Keratinocyte (primary cell): ENCODE measurements around the gene BAIAP2. TPM values are rescaled to one million over a fixed set of nuclear protein-coding genes. Genes with fewer than 3 reads are reported as not detected.

Experiments used
- DNase-seq: peaks from one replicate; pipeline ENCODE4 v3.0.0-alpha.2; 2011; ENCODE audit warnings: low read depth, missing footprints, low spot score
- FAIRE-seq: peaks from 2 replicates; lab custom pipeline; 2011; peaks lifted over from hg19 to GRCh38; lab: Jason Lieb, UNC
- H2AFZ ChIP-seq: 2 replicates; pipeline ENCODE4 v1.6.0; 2012; ENCODE audit warnings: low read length, control low read depth, inconsistent platforms; ENCODE audit not compliant: control insufficient read depth
- H3K27ac ChIP-seq: 2 replicates; pipeline ENCODE4 v1.5.1; 2011; ENCODE audit warnings: low read length; ENCODE audit not compliant: control insufficient read depth, insufficient read depth
- H3K27me3 ChIP-seq: 3 replicates; pipeline ENCODE4 v1.6.0; 2011; ENCODE audit warnings: low read length; ENCODE audit not compliant: control insufficient read depth, insufficient read depth; ENCODE audit errors: extremely low read depth
- H3K36me3 ChIP-seq, 2 experiments: 2 replicates in 1 of 2; 3 replicates in 1 of 2; pipeline ENCODE4 v1.5.1; 2011; ENCODE audit warnings: low read length in 2 of 2, mild to moderate bottlenecking in 1 of 2; ENCODE audit not compliant: control insufficient read depth in 2 of 2, insufficient read depth in 2 of 2; ENCODE audit errors: extremely low read depth in 1 of 2
- H3K4me1 ChIP-seq: 3 replicates; pipeline ENCODE4 v1.5.1; 2011; ENCODE audit warnings: low read length; ENCODE audit not compliant: control insufficient read depth, insufficient read depth; ENCODE audit errors: extremely low read depth
- H3K4me2 ChIP-seq: 3 replicates; pipeline ENCODE4 v1.6.0; 2011; ENCODE audit warnings: low read depth, low read length; ENCODE audit not compliant: control insufficient read depth, insufficient read depth; ENCODE audit errors: extremely low read depth
- H3K4me3 ChIP-seq, 3 experiments: fragments of 200-600 bp in 1 of 3; sonication (generic) in 1 of 3; 2 replicates in 2 of 3; 3 replicates in 1 of 3; pipeline ENCODE4 v1.5.1; 2011 to 2016; ENCODE audit warnings: low read length in 3 of 3, mild to moderate bottlenecking in 3 of 3, control low read depth in 2 of 3, inconsistent platforms in 1 of 3, low read depth in 1 of 3, mixed read lengths in 1 of 3, mixed run types in 1 of 3, moderate library complexity in 1 of 3; ENCODE audit not compliant: control insufficient read depth in 2 of 3, insufficient read depth in 2 of 3; ENCODE audit errors: extremely low read depth in 1 of 3
- H3K79me2 ChIP-seq: 2 replicates; pipeline ENCODE4 v1.6.0; 2012; ENCODE audit warnings: low read length; ENCODE audit not compliant: control insufficient read depth, insufficient read depth
- H3K9ac ChIP-seq: 3 replicates; pipeline ENCODE4 v1.6.0; 2011; ENCODE audit warnings: low read length; ENCODE audit not compliant: control insufficient read depth, insufficient read depth; ENCODE audit errors: extremely low read depth
- H3K9me1 ChIP-seq: 3 replicates; pipeline ENCODE4 v1.6.0; 2011; ENCODE audit warnings: low read length; ENCODE audit not compliant: control insufficient read depth, insufficient read depth; ENCODE audit errors: extremely low read depth
- H3K9me3 ChIP-seq: 2 replicates; pipeline ENCODE4 v1.5.1; 2012; ENCODE audit warnings: low read depth, low read length; ENCODE audit not compliant: control insufficient read depth
- H4K20me1 ChIP-seq: 3 replicates; pipeline ENCODE4 v1.6.0; 2011; ENCODE audit warnings: low read length; ENCODE audit not compliant: control insufficient read depth, insufficient read depth; ENCODE audit errors: extremely low read depth
- EZH2 ChIP-seq: IDR thresholded peaks from one replicate; pipeline ENCODE4 v1.6.1; 2012; ENCODE audit warnings: inconsistent platforms, mild to moderate bottlenecking, low read length, moderate library complexity
- dilution Hi-C: fragments of 300-500 bp; cut with MboI; formaldehyde crosslinking; loops from one replicate; pipeline ENCODE4 v1.7.0; 2020; ENCODE audit warnings: low sequenced_read_pairs; ENCODE audit not compliant: extremely low pct_ligation_motif_present
- polyA plus RNA-seq, 5 experiments: library from polyadenylated mRNA; depleted of rRNA in 3 of 5; stranded (reverse) in 3 of 5; stranded (forward) in 1 of 5; unstranded in 1 of 5; fragments of >200 nt; gene quantifications; 1 replicate in 1 of 5; 2 replicates in 3 of 5; 3 replicates in 1 of 5; pipeline versions ENCODE4 v1.2.1 to v1.2.3, GENCODE V29; 2011 to 2012; ENCODE audit warnings: missing spikeins in 2 of 5, low read depth in 1 of 5, low replicate concordance in 1 of 5
- TF ChIP-seq, protein P1 (sequence below), 3 experiments: IDR thresholded peaks in 1 of 3; conservative IDR thresholded peaks in 1 of 3; optimal IDR thresholded peaks in 1 of 3; 2 replicates in 2 of 3; 3 replicates in 1 of 3; pipeline versions ENCODE3 to v1.5.1; 2011; ENCODE audit warnings: low read length in 3 of 3, mild to moderate bottlenecking in 3 of 3, moderate library complexity in 2 of 3, control low read depth in 1 of 3, inconsistent platforms in 1 of 3; ENCODE audit not compliant: insufficient read depth in 2 of 3; ENCODE audit errors: extremely low read depth in 1 of 3

Gene BAIAP2
- polyA plus RNA-seq, 1 donor (not counting 4 experiments of a cell fraction or from before 2014, with no cell fraction given), result 56.7 TPM

DNA sequence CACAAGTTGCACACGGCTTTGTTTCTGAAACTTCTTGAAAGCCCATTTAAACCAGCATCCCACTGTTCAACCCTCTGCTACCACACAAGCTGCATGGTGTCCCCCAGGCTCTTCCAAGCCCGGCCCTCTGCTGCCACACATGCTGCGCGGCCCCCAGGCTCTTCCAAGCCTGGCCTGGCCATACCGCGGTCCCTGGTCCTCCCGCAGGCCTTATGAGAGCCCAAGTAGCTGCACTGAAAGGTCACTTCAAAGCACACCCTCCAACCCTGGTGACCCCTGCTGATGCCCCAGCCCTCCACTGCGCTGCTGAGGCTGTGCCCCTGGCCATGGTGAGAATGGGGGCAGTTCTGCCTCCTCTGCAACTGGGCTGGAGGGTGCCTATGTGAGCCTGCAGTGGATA, 104.5 kb downstream of the BAIAP2 start:
- Histone ChIP-seq H3K27me3 (peaks cover 23% of the 10 kb centered on the region), H3K4me3 (no peak overlapping the region), H3K9me1 (no peaks in the 10 kb centered on the region), H2AFZ (no peak overlapping the region), H3K9me3 (peaks cover 7% of the 10 kb centered on the region), H3K4me2 (no peak overlapping the region), H3K9ac (no peak overlapping the region), H3K36me3 (no peaks in the 10 kb centered on the region), H3K27ac (no peak overlapping the region), H3K79me2 (no peaks in the 10 kb centered on the region), H4K20me1 (no peaks in the 10 kb centered on the region), H3K4me1 (no peaks in the 10 kb centered on the region)
- TF ChIP-seq, protein P1, sequence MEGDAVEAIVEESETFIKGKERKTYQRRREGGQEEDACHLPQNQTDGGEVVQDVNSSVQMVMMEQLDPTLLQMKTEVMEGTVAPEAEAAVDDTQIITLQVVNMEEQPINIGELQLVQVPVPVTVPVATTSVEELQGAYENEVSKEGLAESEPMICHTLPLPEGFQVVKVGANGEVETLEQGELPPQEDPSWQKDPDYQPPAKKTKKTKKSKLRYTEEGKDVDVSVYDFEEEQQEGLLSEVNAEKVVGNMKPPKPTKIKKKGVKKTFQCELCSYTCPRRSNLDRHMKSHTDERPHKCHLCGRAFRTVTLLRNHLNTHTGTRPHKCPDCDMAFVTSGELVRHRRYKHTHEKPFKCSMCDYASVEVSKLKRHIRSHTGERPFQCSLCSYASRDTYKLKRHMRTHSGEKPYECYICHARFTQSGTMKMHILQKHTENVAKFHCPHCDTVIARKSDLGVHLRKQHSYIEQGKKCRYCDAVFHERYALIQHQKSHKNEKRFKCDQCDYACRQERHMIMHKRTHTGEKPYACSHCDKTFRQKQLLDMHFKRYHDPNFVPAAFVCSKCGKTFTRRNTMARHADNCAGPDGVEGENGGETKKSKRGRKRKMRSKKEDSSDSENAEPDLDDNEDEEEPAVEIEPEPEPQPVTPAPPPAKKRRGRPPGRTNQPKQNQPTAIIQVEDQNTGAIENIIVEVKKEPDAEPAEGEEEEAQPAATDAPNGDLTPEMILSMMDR (optimal IDR thresholded peaks at IDR 0.05 in 1 of 3, IDR thresholded peaks at IDR 0.05 in 1 of 3, conservative IDR thresholded peaks at IDR 0.05 in 1 of 3; ENCODE audit: extremely low read depth in 1 of 3, insufficient read depth in 2 of 3, low read length in 3 of 3), result no peak
- no peak for TF ChIP-seq EZH2
- dilution Hi-C loops, result no loop called here
- DNase-seq, result no peak
- no peak for FAIRE-seq

DNA sequence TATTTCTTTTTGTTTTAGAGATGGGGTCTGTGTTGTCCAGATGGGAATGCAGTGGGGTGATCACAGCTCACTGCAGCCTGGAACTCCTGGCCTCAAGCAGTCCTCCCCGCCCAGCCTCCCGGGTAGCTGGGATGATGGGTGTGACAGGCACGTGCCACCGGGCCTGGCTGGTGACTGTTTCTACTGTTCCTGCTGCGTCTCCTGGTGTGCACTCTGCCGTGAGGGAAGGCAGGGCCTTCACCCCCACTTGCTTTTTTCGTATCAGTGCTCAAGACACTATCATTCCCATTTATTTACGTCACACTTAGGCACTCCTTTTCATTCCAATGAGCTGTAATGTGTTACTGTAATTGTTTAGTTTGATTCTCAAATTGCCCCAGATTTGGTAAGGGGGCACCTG, 105.1 kb downstream of the BAIAP2 start:
- Histone ChIP-seq H2AFZ (no peak overlapping the region), H3K4me3 (no peak overlapping the region), H3K9me1 (no peaks in the 10 kb centered on the region), H3K4me2 (no peak overlapping the region), H4K20me1 (no peaks in the 10 kb centered on the region), H3K27ac (no peak overlapping the region), H3K4me1 (no peaks in the 10 kb centered on the region), H3K27me3 (peaks cover 19% of the 10 kb centered on the region), H3K79me2 (no peaks in the 10 kb centered on the region), H3K9me3 (peaks cover 7% of the 10 kb centered on the region), H3K9ac (no peak overlapping the region), H3K36me3 (no peaks in the 10 kb centered on the region)
- no peak for DNase-seq
- FAIRE-seq, result no peak
- no peak for TF ChIP-seq EZH2
- TF ChIP-seq, protein P1 (optimal IDR thresholded peaks at IDR 0.05 in 1 of 3, IDR thresholded peaks at IDR 0.05 in 1 of 3, conservative IDR thresholded peaks at IDR 0.05 in 1 of 3; ENCODE audit: extremely low read depth in 1 of 3, insufficient read depth in 2 of 3, low read length in 3 of 3), result no peak
- dilution Hi-C loops, result no loop called here
